ENCODE results near the gene GOLGA6C.
"Not testable (repeated sequence)": the region's sequence is repeated elsewhere in the genome, so short reads cannot be mapped to it uniquely, and the experiment has no call there.

GOLGA6C gene, protein sequence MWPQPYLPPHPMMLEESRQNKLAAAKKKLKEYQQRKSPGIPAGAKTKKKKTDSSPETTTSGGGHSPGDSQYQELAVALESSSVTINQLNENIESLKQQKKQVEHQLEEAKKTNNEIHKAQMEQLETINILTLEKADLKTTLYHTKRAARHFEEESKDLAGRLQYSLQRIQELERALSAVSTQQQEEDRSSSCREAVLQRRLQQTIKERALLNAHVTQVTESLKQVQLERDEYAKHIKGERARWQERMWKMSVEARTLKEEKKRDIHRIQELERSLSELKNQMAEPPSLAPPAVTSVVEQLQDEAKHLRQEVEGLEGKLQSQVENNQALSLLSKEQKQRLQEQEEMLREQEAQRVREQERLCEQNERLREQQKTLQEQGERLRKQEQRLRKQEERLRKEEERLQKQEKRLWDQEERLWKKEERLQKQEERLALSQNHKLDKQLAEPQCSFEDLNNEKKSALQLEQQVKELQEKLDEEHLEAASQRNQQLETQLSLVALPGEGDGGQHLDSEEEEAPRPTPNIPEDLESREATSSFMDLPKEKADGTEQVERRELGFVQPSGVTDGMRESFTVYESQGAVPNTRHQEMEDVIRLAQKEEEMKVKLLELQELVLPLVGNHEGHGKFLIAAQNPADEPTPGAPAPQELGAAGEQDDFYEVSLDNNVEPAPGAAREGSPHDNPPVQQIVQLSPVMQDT

DNA sequence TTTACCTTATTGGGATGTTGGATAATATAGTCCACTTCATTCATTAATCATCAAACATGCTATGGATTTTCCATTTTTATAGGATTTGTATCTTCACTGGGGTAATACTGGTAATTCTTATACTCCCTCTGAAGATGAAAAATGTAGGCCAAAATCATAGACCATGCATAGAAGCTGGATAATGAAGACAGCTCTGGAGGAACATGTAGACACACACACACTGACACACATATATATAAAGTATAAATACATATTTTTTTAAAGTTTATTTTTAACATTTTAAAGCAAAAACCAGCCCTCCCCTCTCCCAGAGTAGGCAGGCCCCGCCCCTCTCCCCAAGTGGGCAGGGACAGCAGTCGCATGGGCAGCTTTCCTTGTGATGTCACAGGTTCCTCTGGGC is at the start of gene GOLGA6C:
TSS of gene GOLGA6C (plus strand) at position 301 of the 400 bp plus-strand sequence. CDS start 265 bp downstream, outside the sequence.
- H4K20me1 ChIP-seq (ENCODE audit: insufficient read depth); H3K27me3 ChIP-seq (ENCODE audit: insufficient read depth, low read depth); H3K4me2 ChIP-seq; H3K4me1 ChIP-seq (ENCODE audit: low read depth, poor library complexity, severe bottlenecking); H3K79me2 ChIP-seq (ENCODE audit: insufficient read depth, low read depth); H3K36me3 ChIP-seq (ENCODE audit: insufficient read depth); H3K9ac ChIP-seq; H3K4me3 ChIP-seq (IDR thresholded peaks at IDR 0.05; ENCODE audit: insufficient read depth, low read depth, low read length); H2AFZ ChIP-seq (ENCODE audit: low read depth); H3K27ac ChIP-seq: not testable (repeated sequence)

DNA sequence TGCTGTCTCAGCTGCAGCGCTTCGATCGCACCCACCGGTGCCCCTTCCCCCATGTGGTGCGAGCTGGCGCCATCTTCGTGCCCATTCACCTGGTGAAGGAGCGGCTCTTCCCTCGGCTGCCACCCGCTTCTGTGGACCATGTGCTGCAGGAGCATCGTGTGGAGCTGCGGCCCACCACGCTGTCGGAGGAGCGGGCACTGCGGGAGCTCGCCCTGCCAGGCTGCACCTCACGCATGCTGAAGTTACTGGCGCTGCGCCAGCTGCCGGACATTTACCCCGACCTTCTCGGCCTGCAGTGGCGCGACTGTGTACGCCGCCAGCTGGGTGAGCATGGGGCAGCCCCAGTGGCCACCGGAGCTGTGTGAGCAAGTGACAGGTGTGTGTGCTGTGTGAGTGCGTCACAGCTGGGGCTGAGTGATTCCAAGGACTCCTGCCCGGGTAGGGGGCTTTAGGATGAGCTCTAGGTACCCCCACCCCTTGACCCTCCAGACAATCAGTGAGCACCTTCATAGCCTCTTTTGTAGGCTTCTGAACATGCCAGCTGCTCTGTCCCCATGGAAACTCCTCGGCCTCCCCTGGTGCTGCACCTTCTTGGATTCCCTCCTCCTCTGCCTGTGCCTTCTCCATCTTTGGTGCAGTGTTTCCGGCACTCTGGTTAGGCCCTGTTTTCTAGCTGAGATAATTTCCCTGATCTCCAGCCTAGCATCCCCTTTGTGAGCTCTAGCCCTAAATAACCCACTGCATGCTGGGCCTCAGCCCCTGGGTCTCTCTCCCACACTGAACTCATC is 49.4 kb upstream of the GOLGA6C start:
- H3K27me3 ChIP-seq (ENCODE audit: insufficient read depth, low read depth), result no peaks in the 10 kb centered on the region
- peaks cover 36% of the 10 kb centered on the region for H4K20me1 ChIP-seq (ENCODE audit: insufficient read depth)
- H3K36me3 ChIP-seq (ENCODE audit: insufficient read depth), result peaks cover 3% of the 10 kb centered on the region; the same call in 1 of the 2 replicates
- no peak overlapping the region for H3K4me3 ChIP-seq (IDR thresholded peaks at IDR 0.05; ENCODE audit: insufficient read depth, low read depth, low read length)
- no peak overlapping the region for H2AFZ ChIP-seq (ENCODE audit: low read depth)
- TF ChIP-seq, protein P1, sequence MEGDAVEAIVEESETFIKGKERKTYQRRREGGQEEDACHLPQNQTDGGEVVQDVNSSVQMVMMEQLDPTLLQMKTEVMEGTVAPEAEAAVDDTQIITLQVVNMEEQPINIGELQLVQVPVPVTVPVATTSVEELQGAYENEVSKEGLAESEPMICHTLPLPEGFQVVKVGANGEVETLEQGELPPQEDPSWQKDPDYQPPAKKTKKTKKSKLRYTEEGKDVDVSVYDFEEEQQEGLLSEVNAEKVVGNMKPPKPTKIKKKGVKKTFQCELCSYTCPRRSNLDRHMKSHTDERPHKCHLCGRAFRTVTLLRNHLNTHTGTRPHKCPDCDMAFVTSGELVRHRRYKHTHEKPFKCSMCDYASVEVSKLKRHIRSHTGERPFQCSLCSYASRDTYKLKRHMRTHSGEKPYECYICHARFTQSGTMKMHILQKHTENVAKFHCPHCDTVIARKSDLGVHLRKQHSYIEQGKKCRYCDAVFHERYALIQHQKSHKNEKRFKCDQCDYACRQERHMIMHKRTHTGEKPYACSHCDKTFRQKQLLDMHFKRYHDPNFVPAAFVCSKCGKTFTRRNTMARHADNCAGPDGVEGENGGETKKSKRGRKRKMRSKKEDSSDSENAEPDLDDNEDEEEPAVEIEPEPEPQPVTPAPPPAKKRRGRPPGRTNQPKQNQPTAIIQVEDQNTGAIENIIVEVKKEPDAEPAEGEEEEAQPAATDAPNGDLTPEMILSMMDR (conservative IDR thresholded peaks at IDR 0.05; ENCODE audit: low read depth, low read length), result no peak
- peaks cover 19% of the 10 kb centered on the region for H3K4me1 ChIP-seq (ENCODE audit: low read depth, poor library complexity, severe bottlenecking)
- no peak overlapping the region for H3K9ac ChIP-seq
- no peak overlapping the region for H3K4me2 ChIP-seq
- H3K27ac ChIP-seq, result no peak overlapping the region
- H3K79me2 ChIP-seq (ENCODE audit: insufficient read depth, low read depth), result peaks cover 69% of the 10 kb centered on the region

DNA sequence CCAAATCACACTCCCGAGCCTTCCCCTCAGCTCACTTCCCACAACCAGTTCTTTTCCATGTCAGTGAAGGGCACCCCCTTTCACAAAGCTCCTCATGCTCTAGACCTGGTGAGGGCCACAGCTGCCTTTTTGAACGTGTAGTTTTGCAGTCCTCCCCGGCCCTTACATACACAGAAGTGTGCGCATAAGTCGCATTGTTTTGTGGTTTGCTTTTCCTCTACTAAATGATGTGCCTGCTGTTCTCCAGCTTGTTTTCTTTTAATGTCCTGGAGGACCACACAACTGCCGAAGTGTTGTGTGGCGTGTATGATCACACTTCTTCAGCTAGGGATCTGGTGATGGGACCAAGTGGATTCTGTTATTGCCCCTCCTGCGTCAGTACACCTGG is 48.9 kb upstream of the GOLGA6C start:
- Histone ChIP-seq H3K27ac (no peak overlapping the region), H3K4me2 (no peak overlapping the region), H3K79me2 (ENCODE audit: insufficient read depth, low read depth) (peaks cover 63% of the 10 kb centered on the region), H3K9ac (no peak overlapping the region), H3K27me3 (ENCODE audit: insufficient read depth, low read depth) (no peaks in the 10 kb centered on the region), H2AFZ (ENCODE audit: low read depth) (no peak overlapping the region), H3K4me3 (IDR thresholded peaks at IDR 0.05; ENCODE audit: insufficient read depth, low read depth, low read length) (no peak overlapping the region), H3K36me3 (ENCODE audit: insufficient read depth) (peaks cover 3% of the 10 kb centered on the region; the same call in 1 of the 2 replicates), H3K4me1 (ENCODE audit: low read depth, poor library complexity, severe bottlenecking) (peaks cover 13% of the 10 kb centered on the region), H4K20me1 (ENCODE audit: insufficient read depth) (peaks cover 33% of the 10 kb centered on the region)
- TF ChIP-seq, protein P1 (conservative IDR thresholded peaks at IDR 0.05; ENCODE audit: low read depth, low read length), result no peak

DNA sequence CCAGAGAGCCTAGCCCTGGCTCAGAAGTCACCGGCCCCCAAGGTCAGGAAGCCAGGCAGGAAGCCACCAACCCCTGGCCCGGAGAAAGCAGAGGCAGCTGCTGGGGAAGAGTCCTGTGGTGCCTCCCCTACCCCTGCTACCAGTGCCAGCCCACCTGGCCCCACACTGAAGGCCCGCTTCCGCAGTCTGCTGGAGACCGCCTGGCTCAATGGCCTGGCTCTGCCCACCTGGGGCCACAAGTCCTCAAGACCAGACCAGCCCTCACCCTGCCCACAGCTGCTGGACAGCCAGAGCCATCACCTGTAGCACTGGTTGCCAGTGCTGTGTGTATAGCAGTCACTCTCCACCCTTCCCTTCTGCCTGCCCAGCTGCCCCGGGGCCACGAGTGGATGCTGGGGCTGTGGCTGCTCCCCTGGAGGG is 47.3 kb upstream of the GOLGA6C start:
- peaks cover 3% of the 10 kb centered on the region; the same call in 1 of the 2 replicates for H3K36me3 ChIP-seq (ENCODE audit: insufficient read depth)
- TF ChIP-seq, protein P1 (conservative IDR thresholded peaks at IDR 0.05; ENCODE audit: low read depth, low read length), result no peak
- H3K4me3 ChIP-seq (IDR thresholded peaks at IDR 0.05; ENCODE audit: insufficient read depth, low read depth, low read length), result no peak overlapping the region
- no peaks in the 10 kb centered on the region for H3K4me1 ChIP-seq (ENCODE audit: low read depth, poor library complexity, severe bottlenecking)
- peaks cover 24% of the 10 kb centered on the region for H4K20me1 ChIP-seq (ENCODE audit: insufficient read depth)
- no peak overlapping the region for H2AFZ ChIP-seq (ENCODE audit: low read depth)
- no peaks in the 10 kb centered on the region for H3K27me3 ChIP-seq (ENCODE audit: insufficient read depth, low read depth)
- H3K27ac ChIP-seq, result no peak overlapping the region
- peaks cover 48% of the 10 kb centered on the region for H3K79me2 ChIP-seq (ENCODE audit: insufficient read depth, low read depth)
- H3K4me2 ChIP-seq, result no peak overlapping the region
- H3K9ac ChIP-seq, result no peak overlapping the region
